HCT116 (cell line): ENCODE measurements around the gene RAB31. TPM values are rescaled to one million over a fixed set of nuclear protein-coding genes. Genes with fewer than 3 reads are reported as not detected.

Source experiments
- ATAC-seq: fragments of 200-7000 bp; cut with Tn5 transposase; 2 replicates; pipeline ENCODE4 v1.9.1; 2020; ENCODE audit warnings: mild to moderate bottlenecking, moderate library complexity
- BruUV-seq: library from RNA; stranded (reverse); fragments of 400-500 nt; replicated peaks from 2 replicates; lab custom pipeline; 2021; lab: Mats Ljungman, UMichigan
- CTCF ChIA-PET: fragments of 300-600 bp; sonication (Branson Sonifier 250); formaldehyde crosslinking; loops from one replicate; lab custom pipeline; 2021; ENCODE audit warnings: antibody characterized with exemption; lab: Charles Lee
- POLR2A ChIA-PET: fragments of 300-600, 350-600 bp; sonication (Branson Sonifier 250); formaldehyde crosslinking; loops from one replicate; lab custom pipeline; 2021; ENCODE audit warnings: antibody characterized with exemption; lab: Charles Lee
- RAD21 ChIA-PET, 2 experiments: fragments of 300-600 bp; sonication (Branson Sonifier 250); formaldehyde crosslinking; loops; one replicate each; lab custom pipeline; 2023; ENCODE audit warnings: low total read pairs in 2 of 2; ENCODE audit not compliant: uncharacterized antibody in 2 of 2, unreplicated experiment in 2 of 2, low non-redundant PET in 1 of 2; lab: Charles Lee
- DNase-seq: peaks from one replicate; pipeline ENCODE4 v3.0.0-alpha.2; 2010; ENCODE audit warnings: low read depth, low spot score
- H2AFZ ChIP-seq: fragments of 200-600 bp; shearing (Covaris generic), sonication (generic); 2 replicates; pipeline ENCODE4 v1.6.1; 2017; ENCODE audit warnings: low read depth, mixed run types, mixed read lengths, antibody characterized with exemption, low read length; ENCODE audit not compliant: poor library complexity, severe bottlenecking
- H3K27ac ChIP-seq: 2 replicates; pipeline ENCODE4 v1.5.1; 2012; ENCODE audit warnings: low read depth, low read length
- H3K27me3 ChIP-seq: fragments of 200-600 bp; sonication (generic); 2 replicates; pipeline ENCODE4 v1.6.1; 2016; ENCODE audit warnings: mixed run types, low read length, mixed read lengths; ENCODE audit not compliant: insufficient read depth
- H3K36me3 ChIP-seq, 2 experiments: fragments of 200-500 bp in 1 of 2; fragments of 200-600 bp in 1 of 2; sonication (Bioruptor generic) in 1 of 2; sonication (generic) in 1 of 2; 2 replicates each; pipeline versions ENCODE4 v1.5.1 to v1.6.1; 2014 to 2016; ENCODE audit warnings: low read length in 2 of 2, inconsistent platforms in 1 of 2, mixed read lengths in 1 of 2, mixed run types in 1 of 2; ENCODE audit not compliant: insufficient read depth in 2 of 2, control insufficient read depth in 1 of 2
- H3K4me1 ChIP-seq, 2 experiments: fragments of 200-600 bp in 1 of 2; sonication (generic) in 1 of 2; 2 replicates each; pipeline versions ENCODE4 v1.5.1 to v1.6.1; 2012 to 2017; ENCODE audit warnings: low read length in 2 of 2, inconsistent platforms in 1 of 2, mild to moderate bottlenecking in 1 of 2, mixed read lengths in 1 of 2, mixed run types in 1 of 2, moderate library complexity in 1 of 2; ENCODE audit not compliant: insufficient read depth in 2 of 2, control insufficient read depth in 1 of 2
- H3K4me2 ChIP-seq: fragments of 200-600 bp; sonication (generic); 2 replicates; pipeline ENCODE4 v1.6.1; 2017; ENCODE audit warnings: mixed run types, low read length, mixed read lengths
- H3K4me3 ChIP-seq, 2 experiments: fragments of 200-600 bp in 1 of 2; sonication (generic) in 1 of 2; replicated peaks in 1 of 2; 2 replicates each; pipeline ENCODE4 v1.5.1; 2011 to 2016; ENCODE audit warnings: low read length in 2 of 2, control low read depth in 1 of 2, low read depth in 1 of 2, mild to moderate bottlenecking in 1 of 2, mixed read lengths in 1 of 2, mixed run types in 1 of 2
- H3K79me2 ChIP-seq: fragments of 200-600 bp; sonication (generic); 2 replicates; pipeline ENCODE4 v1.6.1; 2017; ENCODE audit warnings: mild to moderate bottlenecking, mixed run types, low read length, moderate library complexity, mixed read lengths; ENCODE audit not compliant: insufficient read depth
- H3K9ac ChIP-seq: fragments of 200-600 bp; sonication (generic); 2 replicates; pipeline ENCODE4 v1.6.1; 2016; ENCODE audit warnings: low read length, mixed read lengths
- H3K9me2 ChIP-seq: fragments of 200-600 bp; sonication (generic), shearing (Covaris generic); 2 replicates; pipeline ENCODE4 v1.6.1; 2017; ENCODE audit warnings: mixed run types, mild to moderate bottlenecking, moderate library complexity; ENCODE audit not compliant: insufficient read depth
- H3K9me3 ChIP-seq, 2 experiments: fragments of 200-500 bp in 1 of 2; fragments of 200-600 bp in 1 of 2; sonication (Bioruptor generic) in 1 of 2; sonication (generic) in 1 of 2; 2 replicates each; pipeline ENCODE4 v1.6.1; 2014 to 2017; ENCODE audit warnings: low read length in 2 of 2, mixed read lengths in 2 of 2, inconsistent platforms in 1 of 2, low read depth in 1 of 2, mild to moderate bottlenecking in 1 of 2, mixed run types in 1 of 2, moderate library complexity in 1 of 2; ENCODE audit not compliant: control insufficient read depth in 1 of 2, insufficient read depth in 1 of 2
- H4K20me1 ChIP-seq: fragments of 200-600 bp; sonication (generic), shearing (Covaris generic); 2 replicates; pipeline ENCODE4 v1.6.1; 2017; ENCODE audit warnings: mixed run types, mild to moderate bottlenecking, moderate library complexity; ENCODE audit not compliant: insufficient read depth
- CBX3 ChIP-seq: IDR thresholded peaks from 2 replicates; pipeline ENCODE4 v1.6.1; 2012; ENCODE audit warnings: low read depth
- CEBPB ChIP-seq: IDR thresholded peaks from 2 replicates; pipeline ENCODE4 v1.6.1; 2012; ENCODE audit warnings: low read depth
- EGR1 ChIP-seq: IDR thresholded peaks from 2 replicates; pipeline ENCODE4 v1.6.1; 2012; ENCODE audit warnings: low read depth
- ELF1 ChIP-seq: IDR thresholded peaks from 2 replicates; pipeline ENCODE4 v1.6.1; 2012; ENCODE audit warnings: low read depth, borderline replicate concordance
- EZH2 ChIP-seq: fragments of 200-600 bp; sonication (generic); IDR thresholded peaks from 2 replicates; pipeline ENCODE4 v1.6.1; 2017; ENCODE audit warnings: antibody characterized with exemption, mixed run types
- EZH2phosphoT487 ChIP-seq: fragments of 200-600 bp; IDR thresholded peaks from 2 replicates; pipeline ENCODE4 v1.6.1; 2018; ENCODE audit warnings: antibody characterized with exemption, borderline replicate concordance
- FOSL1 ChIP-seq: IDR thresholded peaks from 2 replicates; pipeline ENCODE4 v1.6.1; 2012; ENCODE audit warnings: low read depth
- JUND ChIP-seq: IDR thresholded peaks from 2 replicates; pipeline ENCODE4 v1.6.1; 2012
- POLR2A ChIP-seq: IDR thresholded peaks from 2 replicates; pipeline ENCODE4 v1.7.0; 2011; ENCODE audit warnings: borderline replicate concordance; ENCODE audit not compliant: insufficient read depth, insufficient read length; ENCODE audit errors: extremely low read depth
- POLR2AphosphoS5 ChIP-seq: IDR thresholded peaks from 2 replicates; pipeline ENCODE4 v1.6.1; 2011; ENCODE audit warnings: mild to moderate bottlenecking, low read depth, low read length, moderate library complexity
- SIN3A ChIP-seq: IDR thresholded peaks from 2 replicates; pipeline ENCODE4 v1.6.1; 2012; ENCODE audit warnings: low read depth
- SP1 ChIP-seq: IDR thresholded peaks from 2 replicates; pipeline ENCODE4 v1.6.1; 2012; ENCODE audit warnings: low read depth
- SRF ChIP-seq: IDR thresholded peaks from 2 replicates; pipeline ENCODE4 v1.6.1; 2012; ENCODE audit warnings: low read depth
- TCF7L2 ChIP-seq: IDR thresholded peaks from 2 replicates; pipeline ENCODE4 v1.7.0; 2011; ENCODE audit warnings: borderline replicate concordance, inconsistent platforms; ENCODE audit not compliant: insufficient read depth, insufficient read length; ENCODE audit errors: extremely low read depth
- YY1 ChIP-seq: IDR thresholded peaks from 2 replicates; pipeline ENCODE4 v1.6.1; 2011; ENCODE audit warnings: low read length, low read depth, moderate library complexity, mild to moderate bottlenecking; ENCODE audit not compliant: insufficient replicate concordance; ENCODE audit errors: extremely low read depth
- ZNF274 ChIP-seq: fragments of 200-500 bp; sonication (Bioruptor generic); IDR thresholded peaks from 2 replicates; pipeline ENCODE4 v1.6.1; 2014; ENCODE audit warnings: mild to moderate bottlenecking, low read depth, low read length, inconsistent platforms
- intact Hi-C: fragments of 100-400 bp; cut with micrococcal nuclease; formaldehyde crosslinking; loops from 2 replicates; pipeline ENCODE4 v1.10.0; 2022
- total RNA-seq: library from RNA; stranded (reverse); gene quantifications from one replicate; pipeline ENCODE4 v1.2.1, GENCODE V29; 2021; ENCODE audit not compliant: unreplicated experiment
- TF ChIP-seq, protein P1 (sequence below), 3 experiments: fragments of 200-600 bp in 1 of 3; sonication (generic) in 1 of 3; IDR thresholded peaks in 2 of 3; conservative IDR thresholded peaks in 1 of 3; 2 replicates each; pipeline ENCODE4 v1.5.1; 2012 to 2017; ENCODE audit warnings: low read depth in 2 of 3, low read length in 2 of 3, antibody characterized with exemption in 1 of 3, borderline replicate concordance in 1 of 3, control low read depth in 1 of 3, mild to moderate bottlenecking in 1 of 3, mixed read lengths in 1 of 3, mixed run types in 1 of 3, moderate library complexity in 1 of 3; ENCODE audit not compliant: insufficient read depth in 1 of 3
- TF ChIP-seq, protein P2 (sequence below): IDR thresholded peaks from 2 replicates; pipeline ENCODE4 v1.6.1; 2012
- TF ChIP-seq, protein P3 (sequence below): IDR thresholded peaks from 2 replicates; pipeline ENCODE4 v1.6.1; 2012
- TF ChIP-seq, protein P4 (sequence below): IDR thresholded peaks from 2 replicates; pipeline ENCODE4 v1.6.1; 2012; ENCODE audit warnings: low read depth

Gene RAB31
- total RNA-seq, 1 experiment from 2014 or later = 46.9 TPM

- Histone ChIP-seq H3K9me3 (no peaks in the 10 kb centered on the region), H3K27ac (no peak overlapping the region)
Measured at GRCh38 chr18:9750112-9750511, 42.0 kb downstream of the RAB31 start.

More at GRCh38 chr18:9750112-9750511, 42.0 kb downstream of the RAB31 start:
- no peak overlapping the region for H2AFZ ChIP-seq
- H3K9ac ChIP-seq = no peak overlapping the region
- H3K79me2 ChIP-seq = no peaks in the 10 kb centered on the region
- ATAC-seq (no peak), DNase-seq (no peak)
- peaks cover 2 to 11% of the 10 kb centered on the region in 2 experiments; a peak in 1 of 4 replicates for H3K4me1 ChIP-seq
- no TSS peak for BruUV-seq
- TF ChIP-seq, protein P1, sequence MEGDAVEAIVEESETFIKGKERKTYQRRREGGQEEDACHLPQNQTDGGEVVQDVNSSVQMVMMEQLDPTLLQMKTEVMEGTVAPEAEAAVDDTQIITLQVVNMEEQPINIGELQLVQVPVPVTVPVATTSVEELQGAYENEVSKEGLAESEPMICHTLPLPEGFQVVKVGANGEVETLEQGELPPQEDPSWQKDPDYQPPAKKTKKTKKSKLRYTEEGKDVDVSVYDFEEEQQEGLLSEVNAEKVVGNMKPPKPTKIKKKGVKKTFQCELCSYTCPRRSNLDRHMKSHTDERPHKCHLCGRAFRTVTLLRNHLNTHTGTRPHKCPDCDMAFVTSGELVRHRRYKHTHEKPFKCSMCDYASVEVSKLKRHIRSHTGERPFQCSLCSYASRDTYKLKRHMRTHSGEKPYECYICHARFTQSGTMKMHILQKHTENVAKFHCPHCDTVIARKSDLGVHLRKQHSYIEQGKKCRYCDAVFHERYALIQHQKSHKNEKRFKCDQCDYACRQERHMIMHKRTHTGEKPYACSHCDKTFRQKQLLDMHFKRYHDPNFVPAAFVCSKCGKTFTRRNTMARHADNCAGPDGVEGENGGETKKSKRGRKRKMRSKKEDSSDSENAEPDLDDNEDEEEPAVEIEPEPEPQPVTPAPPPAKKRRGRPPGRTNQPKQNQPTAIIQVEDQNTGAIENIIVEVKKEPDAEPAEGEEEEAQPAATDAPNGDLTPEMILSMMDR (IDR thresholded peaks at IDR 0.05 in 2 of 3, conservative IDR thresholded peaks at IDR 0.05 in 1 of 3; ENCODE audit: borderline replicate concordance in 1 of 3, insufficient read depth in 1 of 3, low read depth in 2 of 3, low read length in 2 of 3) = no peak
- TF ChIP-seq EZH2 (no peak), EZH2phosphoT487 (no peak), EGR1 (no peak), SRF (no peak), ZNF274 (no peak), FOSL1 (no peak), SIN3A (no peak), POLR2A (no peak), CBX3 (no peak), YY1 (no peak), ELF1 (no peak), POLR2AphosphoS5 (no peak), TCF7L2 (no peak), CEBPB (no peak), JUND (no peak), SP1 (no peak)
- TF ChIP-seq, protein P2, sequence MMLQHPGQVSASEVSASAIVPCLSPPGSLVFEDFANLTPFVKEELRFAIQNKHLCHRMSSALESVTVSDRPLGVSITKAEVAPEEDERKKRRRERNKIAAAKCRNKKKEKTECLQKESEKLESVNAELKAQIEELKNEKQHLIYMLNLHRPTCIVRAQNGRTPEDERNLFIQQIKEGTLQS = no peak
- TF ChIP-seq, protein P3, sequence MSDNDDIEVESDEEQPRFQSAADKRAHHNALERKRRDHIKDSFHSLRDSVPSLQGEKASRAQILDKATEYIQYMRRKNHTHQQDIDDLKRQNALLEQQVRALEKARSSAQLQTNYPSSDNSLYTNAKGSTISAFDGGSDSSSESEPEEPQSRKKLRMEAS = no peak
- TF ChIP-seq, protein P4, sequence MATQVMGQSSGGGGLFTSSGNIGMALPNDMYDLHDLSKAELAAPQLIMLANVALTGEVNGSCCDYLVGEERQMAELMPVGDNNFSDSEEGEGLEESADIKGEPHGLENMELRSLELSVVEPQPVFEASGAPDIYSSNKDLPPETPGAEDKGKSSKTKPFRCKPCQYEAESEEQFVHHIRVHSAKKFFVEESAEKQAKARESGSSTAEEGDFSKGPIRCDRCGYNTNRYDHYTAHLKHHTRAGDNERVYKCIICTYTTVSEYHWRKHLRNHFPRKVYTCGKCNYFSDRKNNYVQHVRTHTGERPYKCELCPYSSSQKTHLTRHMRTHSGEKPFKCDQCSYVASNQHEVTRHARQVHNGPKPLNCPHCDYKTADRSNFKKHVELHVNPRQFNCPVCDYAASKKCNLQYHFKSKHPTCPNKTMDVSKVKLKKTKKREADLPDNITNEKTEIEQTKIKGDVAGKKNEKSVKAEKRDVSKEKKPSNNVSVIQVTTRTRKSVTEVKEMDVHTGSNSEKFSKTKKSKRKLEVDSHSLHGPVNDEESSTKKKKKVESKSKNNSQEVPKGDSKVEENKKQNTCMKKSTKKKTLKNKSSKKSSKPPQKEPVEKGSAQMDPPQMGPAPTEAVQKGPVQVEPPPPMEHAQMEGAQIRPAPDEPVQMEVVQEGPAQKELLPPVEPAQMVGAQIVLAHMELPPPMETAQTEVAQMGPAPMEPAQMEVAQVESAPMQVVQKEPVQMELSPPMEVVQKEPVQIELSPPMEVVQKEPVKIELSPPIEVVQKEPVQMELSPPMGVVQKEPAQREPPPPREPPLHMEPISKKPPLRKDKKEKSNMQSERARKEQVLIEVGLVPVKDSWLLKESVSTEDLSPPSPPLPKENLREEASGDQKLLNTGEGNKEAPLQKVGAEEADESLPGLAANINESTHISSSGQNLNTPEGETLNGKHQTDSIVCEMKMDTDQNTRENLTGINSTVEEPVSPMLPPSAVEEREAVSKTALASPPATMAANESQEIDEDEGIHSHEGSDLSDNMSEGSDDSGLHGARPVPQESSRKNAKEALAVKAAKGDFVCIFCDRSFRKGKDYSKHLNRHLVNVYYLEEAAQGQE = no peak
- no peaks in the 10 kb centered on the region for H3K27me3 ChIP-seq
- H3K36me3 ChIP-seq = no peaks in the 10 kb centered on the region
- ChIA-PET POLR2A (no interaction called here), CTCF (no interaction called here), RAD21 (no interaction called here)
- intact Hi-C loops = no loop called here
- H4K20me1 ChIP-seq = no peaks in the 10 kb centered on the region
- no peak overlapping the region for H3K4me3 ChIP-seq
- H3K9me2 ChIP-seq = 0 out of 2 replicates have a peak, but pooled peaks cover 3% of the 10 kb centered on the region
- no peak overlapping the region for H3K4me2 ChIP-seq
